Activated CD8-positive, alpha-beta memory T cell treated with anti-CD3 and anti-CD28 coated beads, Interleukin-2, amount 50 U/mL, for 24 hours (primary cell): ENCODE data around the gene HECTD1.
"Not testable (repeated sequence)": the region's sequence is repeated elsewhere in the genome, so short reads cannot be mapped to it uniquely, and the experiment has no call there.

ENCODE experiments used
- DNase-seq: peaks from one replicate; pipeline ENCODE4 v3.0.0-alpha.2; 2020; ENCODE audit errors: extremely low read depth

HECTD1 gene

GRCh38 chr14:31052905-31053586, 154.5 kb downstream of the HECTD1 start:
- not testable (repeated sequence) for DNase-seq

- DNase-seq = no peak
These were observed 156.1 kb downstream of the HECTD1 start for GRCh38 chr14:31051511-31051910.

GRCh38 chr14:31051023-31051422, 156.6 kb downstream of the HECTD1 start:
- DNase-seq = no peak
